C4-2B (cell line): ENCODE data around the gene KRT80.

Source experiments
- ZFX ChIP-seq: fragments of 450-650 bp; IDR thresholded peaks from 2 replicates; pipeline ENCODE4 v1.6.1; 2017
- TF ChIP-seq, protein P1 (sequence below): fragments of 450-650 bp; conservative IDR thresholded peaks from 2 replicates; pipeline ENCODE4 v1.5.1; 2017; ENCODE audit warnings: mild to moderate bottlenecking

DNA sequence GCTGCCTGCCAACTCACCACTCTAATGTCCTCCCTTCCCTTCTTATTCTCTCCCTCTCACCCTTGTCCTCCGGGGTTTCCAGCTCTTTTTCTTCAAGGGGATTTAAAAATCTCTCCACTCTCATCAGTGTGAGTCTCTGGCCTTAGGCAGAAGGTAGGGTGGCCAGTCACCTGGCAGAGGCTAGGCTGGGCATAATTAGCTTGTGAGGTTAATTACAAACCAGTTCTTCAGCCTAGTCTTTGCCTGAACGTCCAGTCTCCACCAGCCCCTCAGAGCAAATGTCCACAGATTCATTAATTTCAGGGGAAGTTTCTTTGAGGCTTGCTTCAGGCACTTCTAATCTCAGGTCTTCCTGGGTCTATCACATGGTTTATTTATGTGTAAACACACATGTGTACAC is 48.0 kb upstream of the KRT80 start:
- TF ChIP-seq, protein P1, sequence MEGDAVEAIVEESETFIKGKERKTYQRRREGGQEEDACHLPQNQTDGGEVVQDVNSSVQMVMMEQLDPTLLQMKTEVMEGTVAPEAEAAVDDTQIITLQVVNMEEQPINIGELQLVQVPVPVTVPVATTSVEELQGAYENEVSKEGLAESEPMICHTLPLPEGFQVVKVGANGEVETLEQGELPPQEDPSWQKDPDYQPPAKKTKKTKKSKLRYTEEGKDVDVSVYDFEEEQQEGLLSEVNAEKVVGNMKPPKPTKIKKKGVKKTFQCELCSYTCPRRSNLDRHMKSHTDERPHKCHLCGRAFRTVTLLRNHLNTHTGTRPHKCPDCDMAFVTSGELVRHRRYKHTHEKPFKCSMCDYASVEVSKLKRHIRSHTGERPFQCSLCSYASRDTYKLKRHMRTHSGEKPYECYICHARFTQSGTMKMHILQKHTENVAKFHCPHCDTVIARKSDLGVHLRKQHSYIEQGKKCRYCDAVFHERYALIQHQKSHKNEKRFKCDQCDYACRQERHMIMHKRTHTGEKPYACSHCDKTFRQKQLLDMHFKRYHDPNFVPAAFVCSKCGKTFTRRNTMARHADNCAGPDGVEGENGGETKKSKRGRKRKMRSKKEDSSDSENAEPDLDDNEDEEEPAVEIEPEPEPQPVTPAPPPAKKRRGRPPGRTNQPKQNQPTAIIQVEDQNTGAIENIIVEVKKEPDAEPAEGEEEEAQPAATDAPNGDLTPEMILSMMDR: no peak
- TF ChIP-seq ZFX: no peak
